ENCODE results near the gene ZNF385C. TPM values are rescaled to one million over a fixed set of nuclear protein-coding genes. Genes with fewer than 3 reads are reported as not detected.

ZNF385C gene
- total RNA-seq, 1 experiment from 2014 or later: 0.26 TPM

DNA sequence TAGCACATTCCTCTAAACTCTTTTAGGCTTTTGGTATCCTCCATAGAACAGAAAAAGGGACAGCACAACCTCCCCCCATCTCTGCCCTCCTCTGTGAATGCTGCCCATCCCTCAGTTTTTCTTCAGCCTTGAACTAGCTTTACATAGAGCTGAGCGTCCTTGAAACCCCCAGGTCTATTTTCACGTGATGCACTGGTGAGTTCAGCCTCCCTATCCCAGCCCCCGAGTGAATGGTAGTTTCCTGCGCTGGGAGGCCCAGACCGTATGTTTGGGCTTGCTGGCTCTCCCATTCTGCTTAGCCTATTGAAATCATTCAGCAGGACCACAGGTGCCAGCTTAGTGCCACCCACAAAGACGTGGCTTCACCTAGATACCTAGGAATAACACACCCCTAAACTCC lies 22.5 kb downstream of the ZNF385C start:
- DNase-seq (ENCODE audit: unreplicated experiment): no peak
- no peak overlapping the region for H3K4me3 Mint-ChIP-seq (ENCODE audit: unreplicated experiment)
- TF ChIP-seq, protein P1, sequence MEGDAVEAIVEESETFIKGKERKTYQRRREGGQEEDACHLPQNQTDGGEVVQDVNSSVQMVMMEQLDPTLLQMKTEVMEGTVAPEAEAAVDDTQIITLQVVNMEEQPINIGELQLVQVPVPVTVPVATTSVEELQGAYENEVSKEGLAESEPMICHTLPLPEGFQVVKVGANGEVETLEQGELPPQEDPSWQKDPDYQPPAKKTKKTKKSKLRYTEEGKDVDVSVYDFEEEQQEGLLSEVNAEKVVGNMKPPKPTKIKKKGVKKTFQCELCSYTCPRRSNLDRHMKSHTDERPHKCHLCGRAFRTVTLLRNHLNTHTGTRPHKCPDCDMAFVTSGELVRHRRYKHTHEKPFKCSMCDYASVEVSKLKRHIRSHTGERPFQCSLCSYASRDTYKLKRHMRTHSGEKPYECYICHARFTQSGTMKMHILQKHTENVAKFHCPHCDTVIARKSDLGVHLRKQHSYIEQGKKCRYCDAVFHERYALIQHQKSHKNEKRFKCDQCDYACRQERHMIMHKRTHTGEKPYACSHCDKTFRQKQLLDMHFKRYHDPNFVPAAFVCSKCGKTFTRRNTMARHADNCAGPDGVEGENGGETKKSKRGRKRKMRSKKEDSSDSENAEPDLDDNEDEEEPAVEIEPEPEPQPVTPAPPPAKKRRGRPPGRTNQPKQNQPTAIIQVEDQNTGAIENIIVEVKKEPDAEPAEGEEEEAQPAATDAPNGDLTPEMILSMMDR (IDR thresholded peaks at IDR 0.05; ENCODE audit: unreplicated experiment): no peak
- H3K27ac Mint-ChIP-seq (ENCODE audit: low read depth, unreplicated experiment): no peak overlapping the region
- POLR2A ChIA-PET: no interaction called here
- CTCF ChIA-PET: no interaction called here
- BruUV-seq (replicated peaks): no TSS peak
- H3K27me3 Mint-ChIP-seq (ENCODE audit: insufficient read depth, unreplicated experiment): peaks cover 10% of the 10 kb centered on the region
- H3K4me1 Mint-ChIP-seq (ENCODE audit: insufficient read depth, unreplicated experiment): no peaks in the 10 kb centered on the region
- no peaks in the 10 kb centered on the region for H3K36me3 Mint-ChIP-seq (ENCODE audit: insufficient read depth, unreplicated experiment)
- no peaks in the 10 kb centered on the region for H3K9me3 Mint-ChIP-seq (ENCODE audit: unreplicated experiment)
- intact Hi-C loops (cut with micrococcal nuclease): no loop called here

DNA sequence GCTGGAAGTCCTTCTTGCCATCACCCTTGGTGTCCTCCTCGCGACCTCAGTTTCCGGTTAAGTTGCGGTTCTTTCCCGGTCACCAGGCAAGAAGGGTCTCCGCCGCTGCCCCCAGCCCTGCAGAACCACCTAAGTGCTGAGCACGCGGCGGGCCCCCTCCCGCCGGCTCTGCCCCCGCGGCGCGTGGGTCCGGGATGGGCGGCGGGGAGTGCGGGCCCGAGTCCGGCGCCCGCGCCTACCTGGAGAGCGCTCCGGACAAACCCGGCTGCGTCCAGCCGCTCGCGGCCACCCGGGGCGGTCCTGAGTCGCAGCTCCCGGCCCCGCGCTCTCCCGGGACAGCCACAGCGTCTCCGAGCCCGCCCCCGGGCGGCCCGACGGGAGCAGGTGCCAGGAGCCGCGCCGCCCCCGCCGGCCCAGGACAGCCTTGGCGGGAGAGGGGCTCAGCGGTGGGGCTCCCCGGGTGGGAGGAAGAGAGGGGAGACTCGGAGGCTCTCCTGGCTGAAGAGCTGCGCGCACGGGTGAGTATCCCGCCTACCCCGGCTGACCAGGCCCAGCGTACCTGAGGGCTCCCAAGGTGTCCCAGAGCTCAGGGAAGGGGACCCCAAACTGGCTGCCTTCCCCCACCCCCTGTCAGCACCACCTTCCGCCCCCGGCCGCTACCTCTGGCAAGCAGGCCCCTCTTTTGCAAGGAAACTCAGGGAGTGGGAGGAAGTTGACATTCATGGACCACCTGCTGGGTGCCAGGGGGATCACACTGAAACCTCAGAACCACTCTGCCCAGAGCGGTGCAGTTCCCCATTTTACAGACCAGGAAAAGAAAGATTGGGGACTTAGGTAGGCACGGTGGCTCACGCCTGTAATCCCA lies 25.7 kb downstream of the ZNF385C start:
- no peak for DNase-seq (ENCODE audit: unreplicated experiment)
- CTCF ChIA-PET: no interaction called here
- no TSS peak for BruUV-seq (replicated peaks)

DNA sequence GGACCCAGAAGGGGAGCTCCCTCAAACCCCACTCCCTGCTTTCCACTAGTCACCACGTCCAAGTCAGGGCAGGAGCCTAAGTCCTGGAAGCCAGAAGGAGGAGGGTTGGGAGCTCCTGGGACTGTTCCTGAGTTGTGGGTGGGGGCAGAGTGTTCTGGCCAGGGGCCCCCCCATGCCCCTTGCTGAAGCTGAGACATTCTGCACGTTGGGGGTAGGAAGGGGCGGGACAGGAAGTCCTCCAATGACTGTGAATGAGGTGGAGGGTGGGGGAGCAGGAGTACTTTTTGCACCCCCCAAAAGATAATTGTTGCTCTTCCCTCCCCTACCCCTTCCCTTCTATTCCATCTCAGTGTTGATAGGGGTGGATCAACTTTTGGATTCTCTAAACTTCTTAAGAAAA lies 26.5 kb downstream of the ZNF385C start:
- Mint-ChIP-seq H3K4me3 (ENCODE audit: unreplicated experiment) (no peak overlapping the region), H3K4me1 (ENCODE audit: insufficient read depth, unreplicated experiment) (no peaks in the 10 kb centered on the region), H3K36me3 (ENCODE audit: insufficient read depth, unreplicated experiment) (no peaks in the 10 kb centered on the region), H3K9me3 (ENCODE audit: unreplicated experiment) (no peaks in the 10 kb centered on the region), H3K27ac (ENCODE audit: low read depth, unreplicated experiment) (no peak overlapping the region), H3K27me3 (ENCODE audit: insufficient read depth, unreplicated experiment) (peaks cover 12% of the 10 kb centered on the region)
- ChIA-PET CTCF (interaction anchor here (0.9 kb wide), 1 partner anchor 30 kb away, joined by 3 read pairs; no protein-coding TSS in a partner anchor), POLR2A (no interaction called here)
- intact Hi-C loops (cut with micrococcal nuclease): no loop called here
- DNase-seq (ENCODE audit: unreplicated experiment): no peak
- no TSS peak for BruUV-seq (replicated peaks)
- TF ChIP-seq, protein P1 (IDR thresholded peaks at IDR 0.05; ENCODE audit: unreplicated experiment): no peak

More for the DNA sequence above, 25.7 kb downstream of the ZNF385C start:
- Mint-ChIP-seq H3K4me1 (ENCODE audit: insufficient read depth, unreplicated experiment) (no peaks in the 10 kb centered on the region), H3K36me3 (ENCODE audit: insufficient read depth, unreplicated experiment) (no peaks in the 10 kb centered on the region), H3K27me3 (ENCODE audit: insufficient read depth, unreplicated experiment) (peaks cover 12% of the 10 kb centered on the region), H3K4me3 (ENCODE audit: unreplicated experiment) (no peak overlapping the region), H3K9me3 (ENCODE audit: unreplicated experiment) (no peaks in the 10 kb centered on the region), H3K27ac (ENCODE audit: low read depth, unreplicated experiment) (no peak overlapping the region)
- intact Hi-C loops (cut with micrococcal nuclease): no loop called here
- POLR2A ChIA-PET: no interaction called here
- TF ChIP-seq, protein P1 (IDR thresholded peaks at IDR 0.05; ENCODE audit: unreplicated experiment): no peak

DNA sequence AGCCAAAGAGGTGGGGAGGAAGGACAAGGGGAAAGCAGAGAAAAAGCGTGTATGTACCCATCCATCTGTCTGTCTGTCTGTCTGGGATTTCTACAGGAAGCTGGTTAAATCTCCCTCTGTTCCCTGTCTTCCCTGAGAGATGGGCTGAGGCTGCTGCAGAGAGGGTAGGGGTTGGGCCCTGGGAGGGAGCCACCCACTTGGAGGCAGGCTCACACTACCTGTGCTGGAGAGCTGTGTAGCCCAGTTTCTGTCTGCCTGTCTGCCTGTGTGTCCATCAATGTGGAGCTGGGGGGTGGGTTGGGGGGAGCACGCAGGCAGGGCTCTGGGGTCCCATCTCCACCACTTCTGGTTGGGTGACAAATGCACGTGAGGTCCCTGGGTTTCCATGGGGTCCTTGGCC lies 29.3 kb downstream of the ZNF385C start:
- TF ChIP-seq, protein P1 (IDR thresholded peaks at IDR 0.05; ENCODE audit: unreplicated experiment): no peak
- ChIA-PET POLR2A (interaction anchor here (0.6 to 1.1 kb wide), 2 partner anchors 51 to 310 kb away, joined by 3 to 5 read pairs; partner anchors contain the start of gene DNAJC7), CTCF (interaction anchor here (0.8 to 2.0 kb wide), 5 partner anchors 13 to 459 kb away, joined by 3 to 9 read pairs (median 5); partner anchors contain the start of gene NKIRAS2)
- DNase-seq (ENCODE audit: unreplicated experiment): no peak
- no TSS peak for BruUV-seq (replicated peaks)
- Mint-ChIP-seq H3K9me3 (ENCODE audit: unreplicated experiment) (no peaks in the 10 kb centered on the region), H3K4me1 (ENCODE audit: insufficient read depth, unreplicated experiment) (no peaks in the 10 kb centered on the region), H3K4me3 (ENCODE audit: unreplicated experiment) (no peak overlapping the region), H3K36me3 (ENCODE audit: insufficient read depth, unreplicated experiment) (no peaks in the 10 kb centered on the region), H3K27ac (ENCODE audit: low read depth, unreplicated experiment) (no peak overlapping the region), H3K27me3 (ENCODE audit: insufficient read depth, unreplicated experiment) (peaks cover 12% of the 10 kb centered on the region)
- intact Hi-C loops (cut with micrococcal nuclease): no loop called here

All from MCF 10A (cell line).